Adrenal gland (tissue), 5 donors: ENCODE results near the gene PRKRA.

Experiments
- POLR2A ChIP-seq, 2 donors: fragments of 450-650 bp; IDR thresholded peaks; one replicate each; pipeline ENCODE4 v1.6.1; 2017; ENCODE audit warnings: antibody characterized with exemption in 2 of 2, mild to moderate bottlenecking in 2 of 2, moderate library complexity in 1 of 2
- TF ChIP-seq, protein P1 (sequence below), 6 experiments: fragments of 450-650 bp in 4 of 6; fragments of 200-600 bp in 2 of 6; sonication (generic) in 1 of 6; IDR thresholded peaks; 1 replicate in 5 of 6; 2 replicates in 1 of 6; pipeline versions ENCODE4 v1.5.1 to v1.8.0; 2016 to 2021; ENCODE audit warnings: antibody characterized with exemption in 6 of 6, mild to moderate bottlenecking in 2 of 6, moderate library complexity in 1 of 6
- donor health status: DM: no; HTN: no; CAD: no.

DNA sequence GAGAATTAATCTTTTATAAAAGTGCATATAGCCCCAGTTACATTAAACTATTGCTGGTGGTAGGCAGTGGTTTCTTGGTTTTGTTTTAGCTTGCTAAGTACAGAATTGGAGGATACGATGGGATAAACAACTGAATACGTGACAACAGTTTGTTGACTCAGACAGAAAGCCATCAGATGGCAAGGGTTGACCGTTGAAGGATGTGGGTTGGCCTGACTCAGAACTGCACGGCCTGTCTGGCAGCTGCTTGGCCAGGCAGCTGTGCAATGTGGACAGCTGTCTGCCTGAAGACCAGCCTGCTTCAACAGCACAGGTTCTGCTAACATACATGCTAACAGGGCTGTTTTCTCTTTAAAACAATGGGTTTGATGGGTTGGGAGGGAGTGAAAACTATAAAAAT is 46.6 kb downstream of the PRKRA start:
- TF ChIP-seq, protein P1, sequence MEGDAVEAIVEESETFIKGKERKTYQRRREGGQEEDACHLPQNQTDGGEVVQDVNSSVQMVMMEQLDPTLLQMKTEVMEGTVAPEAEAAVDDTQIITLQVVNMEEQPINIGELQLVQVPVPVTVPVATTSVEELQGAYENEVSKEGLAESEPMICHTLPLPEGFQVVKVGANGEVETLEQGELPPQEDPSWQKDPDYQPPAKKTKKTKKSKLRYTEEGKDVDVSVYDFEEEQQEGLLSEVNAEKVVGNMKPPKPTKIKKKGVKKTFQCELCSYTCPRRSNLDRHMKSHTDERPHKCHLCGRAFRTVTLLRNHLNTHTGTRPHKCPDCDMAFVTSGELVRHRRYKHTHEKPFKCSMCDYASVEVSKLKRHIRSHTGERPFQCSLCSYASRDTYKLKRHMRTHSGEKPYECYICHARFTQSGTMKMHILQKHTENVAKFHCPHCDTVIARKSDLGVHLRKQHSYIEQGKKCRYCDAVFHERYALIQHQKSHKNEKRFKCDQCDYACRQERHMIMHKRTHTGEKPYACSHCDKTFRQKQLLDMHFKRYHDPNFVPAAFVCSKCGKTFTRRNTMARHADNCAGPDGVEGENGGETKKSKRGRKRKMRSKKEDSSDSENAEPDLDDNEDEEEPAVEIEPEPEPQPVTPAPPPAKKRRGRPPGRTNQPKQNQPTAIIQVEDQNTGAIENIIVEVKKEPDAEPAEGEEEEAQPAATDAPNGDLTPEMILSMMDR (IDR thresholded peaks at IDR 0.05), result no peak
- TF ChIP-seq POLR2A (IDR thresholded peaks at IDR 0.05), result no peak
